Liver (tissue), 9 donors: ENCODE results near the gene NEURL3. TPM values are rescaled to one million over a fixed set of nuclear protein-coding genes. Genes with fewer than 3 reads are reported as not detected.

Source experiments
- DNase-seq: peaks from one replicate; pipeline ENCODE4 v3.0.0-alpha.2; 2017; ENCODE audit warnings: low spot score
- H3K27ac ChIP-seq, 2 donors: one replicate each; pipeline ENCODE4 v1.7.0; 2013; ENCODE audit warnings: inconsistent platforms in 2 of 2, low read length in 2 of 2, control low read depth in 1 of 2, low read depth in 1 of 2, mild to moderate bottlenecking in 1 of 2
- H3K27me3 ChIP-seq, 4 donors: one replicate each; pipeline versions ENCODE4 v1.6.1 to v1.7.0; 2013; ENCODE audit warnings: low read length in 3 of 4, inconsistent platforms in 1 of 4, mild to moderate bottlenecking in 1 of 4, moderate library complexity in 1 of 4; ENCODE audit not compliant: control insufficient read depth in 4 of 4, insufficient read depth in 4 of 4
- H3K36me3 ChIP-seq, 4 donors: one replicate each; pipeline versions ENCODE4 v1.6.1 to v1.7.0; 2013; ENCODE audit warnings: low read length in 3 of 4, mild to moderate bottlenecking in 3 of 4, low read depth in 1 of 4, moderate library complexity in 1 of 4; ENCODE audit not compliant: control insufficient read depth in 4 of 4, insufficient read depth in 3 of 4
- H3K4me1 ChIP-seq, 4 donors: one replicate each; pipeline versions ENCODE4 v1.6.1 to v1.7.0; 2013; ENCODE audit warnings: low read length in 3 of 4, mild to moderate bottlenecking in 3 of 4, moderate library complexity in 1 of 4; ENCODE audit not compliant: control insufficient read depth in 4 of 4, insufficient read depth in 4 of 4
- H3K4me3 ChIP-seq, 3 donors: one replicate each; pipeline versions ENCODE4 v1.6.1 to v1.7.0; 2013; ENCODE audit warnings: low read length in 3 of 3, control low read depth in 1 of 3, low read depth in 1 of 3, mild to moderate bottlenecking in 1 of 3
- H3K9ac ChIP-seq, 2 donors: one replicate each; pipeline ENCODE4 v1.7.0; 2013; ENCODE audit warnings: low read length in 2 of 2, mild to moderate bottlenecking in 2 of 2, moderate library complexity in 2 of 2, control low read depth in 1 of 2, low read depth in 1 of 2
- H3K9me3 ChIP-seq, 4 donors: one replicate each; pipeline versions ENCODE4 v1.6.1 to v1.7.0; 2013; ENCODE audit warnings: low read length in 3 of 4; ENCODE audit not compliant: control insufficient read depth in 4 of 4
- CTCF ChIP-seq: fragments of 150-350 bp; IDR thresholded peaks from 2 replicates; pipeline ENCODE4 v1.5.1; 2017; ENCODE audit warnings: improper control_type of control experiment, low read depth, low read length; ENCODE audit not compliant: missing input control
- EGR1 ChIP-seq, 2 donors: IDR thresholded peaks; 2 replicates each; pipeline ENCODE4 v1.6.1; 2016 to 2018; ENCODE audit warnings: antibody characterized with exemption in 2 of 2, low read depth in 2 of 2
- FOXA1 ChIP-seq: IDR thresholded peaks from 2 replicates; pipeline ENCODE4 v1.6.1; 2016; ENCODE audit warnings: antibody characterized with exemption
- FOXA2 ChIP-seq: IDR thresholded peaks from 2 replicates; pipeline ENCODE4 v1.6.1; 2016; ENCODE audit warnings: antibody characterized with exemption
- GABPA ChIP-seq, 2 donors: IDR thresholded peaks in 1 of 2; conservative IDR thresholded peaks in 1 of 2; 2 replicates each; pipeline ENCODE4 v1.6.1; 2016; ENCODE audit warnings: antibody characterized with exemption in 2 of 2, mild to moderate bottlenecking in 1 of 2, moderate library complexity in 1 of 2
- HNF4A ChIP-seq, 2 donors: conservative IDR thresholded peaks; 2 replicates each; pipeline ENCODE4 v1.6.1; 2016; ENCODE audit warnings: antibody characterized with exemption in 2 of 2, mild to moderate bottlenecking in 2 of 2
- HNF4G ChIP-seq: IDR thresholded peaks from 2 replicates; pipeline ENCODE4 v1.6.1; 2016; ENCODE audit warnings: antibody characterized with exemption
- JUND ChIP-seq, 2 donors: IDR thresholded peaks; 2 replicates each; pipeline ENCODE4 v1.6.1; 2016; ENCODE audit warnings: antibody characterized with exemption in 2 of 2
- MAX ChIP-seq: IDR thresholded peaks from 2 replicates; pipeline ENCODE4 v1.6.1; 2016; ENCODE audit warnings: antibody characterized with exemption
- RAD21 ChIP-seq, 2 donors: IDR thresholded peaks; 2 replicates each; pipeline ENCODE4 v1.6.1; 2016; ENCODE audit warnings: antibody characterized with exemption in 2 of 2, mild to moderate bottlenecking in 2 of 2
- RXRA ChIP-seq, 2 donors: IDR thresholded peaks; 2 replicates each; pipeline ENCODE4 v1.6.1; 2017 to 2018; ENCODE audit warnings: antibody characterized with exemption in 2 of 2, mild to moderate bottlenecking in 1 of 2
- SP1 ChIP-seq: IDR thresholded peaks from 2 replicates; pipeline ENCODE4 v1.6.1; 2018; ENCODE audit warnings: antibody characterized with exemption, mild to moderate bottlenecking
- TAF1 ChIP-seq: conservative IDR thresholded peaks from 2 replicates; pipeline ENCODE4 v1.6.1; 2016; ENCODE audit warnings: antibody characterized with exemption, mild to moderate bottlenecking
- ZBTB33 ChIP-seq: IDR thresholded peaks from 2 replicates; pipeline ENCODE4 v1.6.1; 2016; ENCODE audit warnings: antibody characterized with exemption
- WGBS: extraction: QIAGEN DNeasy Blood & Tissue Kit; methylation state at CpG from one replicate; pipeline ENCODE4 v1.1.7; 2013; 5-methylcytosine and 5-hydroxymethylcytosine counted together
- polyA plus RNA-seq, 2 donors: library from polyadenylated mRNA; stranded (reverse) in 1 of 2; unstranded in 1 of 2; fragments of 200-250 nt in 1 of 2; fragments of >200 nt in 1 of 2; fragmentation: Nextera tagmentation in 1 of 2; extraction: Ambion mirVana in 1 of 2; gene quantifications; one replicate each; pipeline versions ENCODE4 v1.2.1 to v1.2.3, GENCODE V29; 2013 to 2015
- total RNA-seq, 2 donors: library from RNA; depleted of rRNA; stranded (reverse); fragments of >200 nt; gene quantifications; one replicate each; pipeline ENCODE4 v1.2.3, GENCODE V29; 2014
- TF ChIP-seq, protein P1 (sequence below): IDR thresholded peaks from 2 replicates; pipeline ENCODE4 v1.6.1; 2016; ENCODE audit warnings: antibody characterized with exemption
- TF ChIP-seq, protein P2 (sequence below): IDR thresholded peaks from 2 replicates; pipeline ENCODE4 v1.6.1; 2016; ENCODE audit warnings: antibody characterized with exemption, mild to moderate bottlenecking
- donor health status: healthy.
- donor health status: healthy.
- donor health status: healthy.
- donor health status: healthy.
- donor health status: healthy.

Gene NEURL3
- total and polyA plus RNA-seq, 4 donors: 0.61 to 3.4 (median 1.4) TPM

- no peaks in the 10 kb centered on the region for H3K27me3 ChIP-seq
- WGBS: 91% methylated on average over 12 of the region's 12 CpGs
- TF ChIP-seq ZBTB33 (no peak), CTCF (no peak), EGR1 (IDR thresholded peaks at IDR 0.05; ENCODE audit: low read depth in 2 of 2) (no peak), RXRA (IDR thresholded peaks at IDR 0.05) (no peak), JUND (IDR thresholded peaks at IDR 0.05) (no peak), FOXA2 (no peak), HNF4G (no peak), MAX (no peak), SP1 (no peak), HNF4A (conservative IDR thresholded peaks at IDR 0.05) (no peak), TAF1 (no peak), FOXA1 (no peak), RAD21 (IDR thresholded peaks at IDR 0.05) (no peak), GABPA (IDR thresholded peaks at IDR 0.05 in 1 of 2, conservative IDR thresholded peaks at IDR 0.05 in 1 of 2) (no peak)
- TF ChIP-seq, protein P1, sequence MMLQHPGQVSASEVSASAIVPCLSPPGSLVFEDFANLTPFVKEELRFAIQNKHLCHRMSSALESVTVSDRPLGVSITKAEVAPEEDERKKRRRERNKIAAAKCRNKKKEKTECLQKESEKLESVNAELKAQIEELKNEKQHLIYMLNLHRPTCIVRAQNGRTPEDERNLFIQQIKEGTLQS: no peak
- TF ChIP-seq, protein P2, sequence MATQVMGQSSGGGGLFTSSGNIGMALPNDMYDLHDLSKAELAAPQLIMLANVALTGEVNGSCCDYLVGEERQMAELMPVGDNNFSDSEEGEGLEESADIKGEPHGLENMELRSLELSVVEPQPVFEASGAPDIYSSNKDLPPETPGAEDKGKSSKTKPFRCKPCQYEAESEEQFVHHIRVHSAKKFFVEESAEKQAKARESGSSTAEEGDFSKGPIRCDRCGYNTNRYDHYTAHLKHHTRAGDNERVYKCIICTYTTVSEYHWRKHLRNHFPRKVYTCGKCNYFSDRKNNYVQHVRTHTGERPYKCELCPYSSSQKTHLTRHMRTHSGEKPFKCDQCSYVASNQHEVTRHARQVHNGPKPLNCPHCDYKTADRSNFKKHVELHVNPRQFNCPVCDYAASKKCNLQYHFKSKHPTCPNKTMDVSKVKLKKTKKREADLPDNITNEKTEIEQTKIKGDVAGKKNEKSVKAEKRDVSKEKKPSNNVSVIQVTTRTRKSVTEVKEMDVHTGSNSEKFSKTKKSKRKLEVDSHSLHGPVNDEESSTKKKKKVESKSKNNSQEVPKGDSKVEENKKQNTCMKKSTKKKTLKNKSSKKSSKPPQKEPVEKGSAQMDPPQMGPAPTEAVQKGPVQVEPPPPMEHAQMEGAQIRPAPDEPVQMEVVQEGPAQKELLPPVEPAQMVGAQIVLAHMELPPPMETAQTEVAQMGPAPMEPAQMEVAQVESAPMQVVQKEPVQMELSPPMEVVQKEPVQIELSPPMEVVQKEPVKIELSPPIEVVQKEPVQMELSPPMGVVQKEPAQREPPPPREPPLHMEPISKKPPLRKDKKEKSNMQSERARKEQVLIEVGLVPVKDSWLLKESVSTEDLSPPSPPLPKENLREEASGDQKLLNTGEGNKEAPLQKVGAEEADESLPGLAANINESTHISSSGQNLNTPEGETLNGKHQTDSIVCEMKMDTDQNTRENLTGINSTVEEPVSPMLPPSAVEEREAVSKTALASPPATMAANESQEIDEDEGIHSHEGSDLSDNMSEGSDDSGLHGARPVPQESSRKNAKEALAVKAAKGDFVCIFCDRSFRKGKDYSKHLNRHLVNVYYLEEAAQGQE: no peak
- H3K4me1 ChIP-seq: peaks cover 3 to 10% (median 7%) of the 10 kb centered on the region in 4 donors
- H3K9me3 ChIP-seq: no peaks in the 10 kb centered on the region
- no peak overlapping the region for H3K27ac ChIP-seq
- no peak overlapping the region for H3K4me3 ChIP-seq
- peaks cover 0 to 2% (median 0%) of the 10 kb centered on the region in 4 donors for H3K36me3 ChIP-seq
- H3K9ac ChIP-seq: no peak overlapping the region
- DNase-seq: no peak
Observed at GRCh38 chr2:96498021-96498431, 7.1 kb downstream of the NEURL3 start.
